Endothelial cell of umbilical vein (primary cell): Measurements from ENCODE around the gene RIMOC1. TPM values are rescaled to one million over a fixed set of nuclear protein-coding genes. Genes with fewer than 3 reads are reported as not detected.

ENCODE experiments used
- BruUV-seq: library from RNA; stranded (reverse); fragments of 400-500 nt; replicated peaks from 2 replicates; lab custom pipeline; 2021; lab: Mats Ljungman, UMichigan
- CTCF ChIA-PET: fragments of 300-600, 350-600 bp; sonication (Branson Sonifier 250); formaldehyde crosslinking; loops from one replicate; lab custom pipeline; 2021; ENCODE audit warnings: antibody characterized with exemption, inconsistent platforms; lab: Charles Lee
- POLR2A ChIA-PET: fragments of 300-600, 350-600 bp; sonication (Branson Sonifier 250); formaldehyde crosslinking; loops from one replicate; lab custom pipeline; 2021; ENCODE audit warnings: antibody characterized with exemption, inconsistent platforms; lab: Charles Lee
- DNase-seq: peaks from one replicate; pipeline ENCODE4 v3.0.0-alpha.2; 2011; ENCODE audit warnings: low read depth, low spot score
- FAIRE-seq: peaks from 2 replicates; lab custom pipeline; 2011; peaks lifted over from hg19 to GRCh38; lab: Jason Lieb, UNC
- H2AFZ ChIP-seq: 2 replicates; pipeline ENCODE4 v1.6.0; 2012; ENCODE audit warnings: low read depth, low read length, control low read depth, inconsistent platforms
- H3K27ac ChIP-seq: 2 replicates; pipeline ENCODE4 v1.5.1; 2011; ENCODE audit warnings: low read depth, mild to moderate bottlenecking, control low read depth, low read length, moderate library complexity; ENCODE audit not compliant: insufficient read depth
- H3K27me3 ChIP-seq, 2 experiments: 2 replicates each; pipeline versions ENCODE4 v1.6.0 to v1.6.1; 2011; ENCODE audit warnings: low read length in 2 of 2, mixed read lengths in 1 of 2; ENCODE audit not compliant: control insufficient read depth in 2 of 2, insufficient read depth in 2 of 2
- H3K36me3 ChIP-seq, 2 experiments: 2 replicates in 1 of 2; 3 replicates in 1 of 2; pipeline ENCODE4 v1.5.1; 2011; ENCODE audit warnings: low read length in 2 of 2, mild to moderate bottlenecking in 1 of 2, moderate library complexity in 1 of 2; ENCODE audit not compliant: control insufficient read depth in 2 of 2, insufficient read depth in 2 of 2; ENCODE audit errors: extremely low read depth in 1 of 2
- H3K4me1 ChIP-seq: 3 replicates; pipeline ENCODE4 v1.5.1; 2011; ENCODE audit warnings: mild to moderate bottlenecking, low read length; ENCODE audit not compliant: control insufficient read depth, insufficient read depth; ENCODE audit errors: extremely low read depth
- H3K4me2 ChIP-seq: 2 replicates; pipeline ENCODE4 v1.6.1; 2011; ENCODE audit warnings: low read length, control low read depth, mixed read lengths; ENCODE audit not compliant: insufficient read depth
- H3K4me3 ChIP-seq, 3 experiments: fragments of 200-600 bp in 1 of 3; sonication (generic), shearing (Covaris generic) in 1 of 3; replicated peaks in 1 of 3; 2 replicates each; pipeline ENCODE4 v1.5.1; 2011 to 2016; ENCODE audit warnings: control low read depth in 3 of 3, low read length in 3 of 3, mild to moderate bottlenecking in 2 of 3, inconsistent platforms in 1 of 3, low read depth in 1 of 3, moderate library complexity in 1 of 3; ENCODE audit not compliant: insufficient read depth in 1 of 3
- H3K79me2 ChIP-seq: 2 replicates; pipeline ENCODE4 v1.6.0; 2012; ENCODE audit warnings: low read length, inconsistent platforms; ENCODE audit not compliant: control insufficient read depth, insufficient read depth
- H3K9ac ChIP-seq: replicated peaks from 2 replicates; pipeline ENCODE3; 2011; ENCODE audit warnings: low read length, control low read depth; ENCODE audit not compliant: insufficient read depth; ENCODE audit errors: extremely low read depth
- H3K9me1 ChIP-seq: replicated peaks from 3 replicates; pipeline ENCODE4 v1.6.0; 2011; ENCODE audit warnings: mild to moderate bottlenecking, low read length; ENCODE audit not compliant: control insufficient read depth, insufficient read depth; ENCODE audit errors: extremely low read depth
- H3K9me3 ChIP-seq: replicated peaks from 2 replicates; pipeline ENCODE4 v1.5.1; 2012; ENCODE audit warnings: low read length, inconsistent platforms; ENCODE audit not compliant: control insufficient read depth, insufficient read depth
- H4K20me1 ChIP-seq: replicated peaks from 2 replicates; pipeline ENCODE3; 2011; ENCODE audit warnings: mild to moderate bottlenecking, low read length; ENCODE audit not compliant: control insufficient read depth, insufficient read depth; ENCODE audit errors: extremely low read depth
- EZH2 ChIP-seq: IDR thresholded peaks from 2 replicates; pipeline ENCODE4 v1.6.1; 2012; ENCODE audit warnings: borderline replicate concordance, low read depth, mild to moderate bottlenecking, moderate library complexity, low read length, inconsistent platforms; ENCODE audit not compliant: severe bottlenecking
- FOS ChIP-seq: IDR thresholded peaks from 2 replicates; pipeline ENCODE4 v1.6.1; 2011; ENCODE audit warnings: mild to moderate bottlenecking, low read length, moderate library complexity, borderline replicate concordance; ENCODE audit not compliant: insufficient read depth
- JUN ChIP-seq: IDR thresholded peaks from 2 replicates; pipeline ENCODE4 v1.6.1; 2011; ENCODE audit warnings: borderline replicate concordance, low read depth; ENCODE audit not compliant: insufficient read length, insufficient read depth
- MYC ChIP-seq: IDR thresholded peaks from one replicate; pipeline ENCODE4 v1.6.1; 2011; ENCODE audit warnings: mild to moderate bottlenecking, low read depth, low read length
- POLR2A ChIP-seq: IDR thresholded peaks from 2 replicates; pipeline ENCODE4 v1.6.1; 2012; ENCODE audit warnings: low read depth, mild to moderate bottlenecking, control low read depth, low read length
- POLR2AphosphoS5 ChIP-seq: IDR thresholded peaks from 2 replicates; pipeline ENCODE4 v1.6.1; 2012; ENCODE audit warnings: low read depth, mild to moderate bottlenecking, control low read depth, low read length, moderate library complexity; ENCODE audit not compliant: insufficient read depth
- dilution Hi-C: fragments of 300-500 bp; cut with MboI; formaldehyde crosslinking; loops from one replicate; pipeline ENCODE4 v1.15.0; 2019; ENCODE audit warnings: low sequenced_read_pairs; ENCODE audit not compliant: extremely low pct_ligation_motif_present
- intact Hi-C: fragments of 100-400 bp; cut with micrococcal nuclease; formaldehyde crosslinking; loops from one replicate; pipeline ENCODE4 v1.10.0; 2022
- polyA plus RNA-seq, 4 experiments: library from polyadenylated mRNA; depleted of rRNA in 3 of 4; stranded (reverse) in 3 of 4; unstranded in 1 of 4; fragments of >200 nt; gene quantifications; 2 replicates each; pipeline versions ENCODE4 v1.2.1 to v1.2.3, GENCODE V29; 2011 to 2012; ENCODE audit warnings: missing spikeins in 1 of 4
- total RNA-seq: library from RNA; stranded (reverse); gene quantifications from 2 replicates; pipeline ENCODE4 v1.2.3, GENCODE V29; 2021

The RIMOC1 gene
- total and polyA plus RNA-seq, 2 donors (not counting 3 experiments of a cell fraction or from before 2014, with no cell fraction given): 15.7 to 32.0 TPM

GRCh38 chr5:41908374-41909079 lies 4.4 kb downstream of the RIMOC1 start:
- no TSS peak for BruUV-seq
- intact Hi-C loops: loop anchor here (10.0 kb wide), 1 partner anchor 1406 kb away; the partner anchor contains the start of gene HMGCS1
- Histone ChIP-seq H3K27ac (no peak overlapping the region), H3K36me3 (peaks cover 6 to 7% of the 10 kb centered on the region in 2 experiments), H3K79me2 (peaks cover 19% of the 10 kb centered on the region), H3K9me1 (no peaks in the 10 kb centered on the region), H3K9ac (no peak overlapping the region), H3K4me1 (peaks cover 10% of the 10 kb centered on the region), H3K4me2 (no peak overlapping the region), H3K9me3 (no peaks in the 10 kb centered on the region), H3K27me3 (no peaks in the 10 kb centered on the region), H4K20me1 (no peaks in the 10 kb centered on the region), H2AFZ (no peak overlapping the region), H3K4me3 (no peak overlapping the region)
- TF ChIP-seq POLR2AphosphoS5: no peak
- no peak for TF ChIP-seq POLR2A
- no peak for TF ChIP-seq MYC
- no peak for TF ChIP-seq EZH2
- FAIRE-seq (no peak), DNase-seq (no peak)
- CTCF ChIA-PET: interaction anchor here (1.0 kb wide), 1 partner anchor 149 kb away, joined by 3 read pairs; no protein-coding TSS in a partner anchor
- POLR2A ChIA-PET: no interaction called here
- dilution Hi-C loops: no loop called here

- POLR2A ChIA-PET: no interaction called here
- dilution Hi-C loops: no loop called here
Observed at GRCh38 chr5:41918105-41918504, 14.0 kb downstream of the RIMOC1 start.

More at GRCh38 chr5:41918105-41918504, 14.0 kb downstream of the RIMOC1 start:
- peaks cover 11% of the 10 kb centered on the region for H3K4me1 ChIP-seq
- H3K27me3 ChIP-seq: no peaks in the 10 kb centered on the region
- no peaks in the 10 kb centered on the region for H4K20me1 ChIP-seq
- no peaks in the 10 kb centered on the region for H3K79me2 ChIP-seq
- H3K9ac ChIP-seq: no peak overlapping the region
- intact Hi-C loops: no loop called here
- no peak overlapping the region for H3K4me3 ChIP-seq
- BruUV-seq: no TSS peak
- no peaks in the 10 kb centered on the region for H3K9me3 ChIP-seq
- no peak for DNase-seq
- FAIRE-seq: no peak
- CTCF ChIA-PET: no interaction called here
- no peak for TF ChIP-seq POLR2AphosphoS5
- TF ChIP-seq POLR2A: no peak
- TF ChIP-seq FOS: no peak
- TF ChIP-seq MYC: no peak
- TF ChIP-seq JUN: no peak
- H3K36me3 ChIP-seq: peaks cover 7 to 9% of the 10 kb centered on the region in 2 experiments
- no peak overlapping the region for H2AFZ ChIP-seq
- no peak overlapping the region for H3K4me2 ChIP-seq
- no peaks in the 10 kb centered on the region for H3K9me1 ChIP-seq
- no peak overlapping the region for H3K27ac ChIP-seq
